A549 (cell line): Measurements from ENCODE around the gene DEPDC5. TPM values are rescaled to one million over a fixed set of nuclear protein-coding genes. Genes with fewer than 3 reads are reported as not detected.

Experiments used
- ATAC-seq, 2 experiments: fragments of 200-7000 bp in 1 of 2; fragments of >200 bp in 1 of 2; cut with Nextera tagmentation in 1 of 2; cut with Tn5 transposase in 1 of 2; 3 replicates each; pipeline versions ENCODE4 v1.8.0 to v1.9.1; 2018 to 2020; ENCODE audit warnings: mild to moderate bottlenecking in 1 of 2, moderate library complexity in 1 of 2
- CTCF ChIA-PET: fragments of 300-600 bp; sonication (Branson Sonifier 250); formaldehyde crosslinking; extraction: SDS; loops from one replicate; lab custom pipeline; 2021; ENCODE audit warnings: antibody characterized with exemption, inconsistent platforms; lab: Yijun Ruan, JAX
- POLR2A ChIA-PET: fragments of 350-600 bp; formaldehyde crosslinking; extraction: SDS; loops from one replicate; lab custom pipeline; 2021; ENCODE audit warnings: antibody characterized with exemption, inconsistent platforms; lab: Yijun Ruan, JAX
- DNase-seq, 2 experiments: peaks; one replicate each; pipeline versions ENCODE4 v3.0.0 to v3.0.0-alpha.2; 2011 to 2016; ENCODE audit warnings: low read depth in 1 of 2, low spot score in 1 of 2
- FAIRE-seq: peaks from 2 replicates; lab custom pipeline; 2011; peaks lifted over from hg19 to GRCh38; lab: Jason Lieb, UNC
- H3K27ac ChIP-seq, 2 experiments: fragments of >200 bp; sonication (Bioruptor Twin); formaldehyde crosslinking; 3 replicates each; pipeline ENCODE4 v1.5.1; 2016 to 2017
- H3K4me1 ChIP-seq: fragments of >200 bp; sonication (Bioruptor Twin); formaldehyde crosslinking; 3 replicates; pipeline ENCODE4 v1.6.1; 2016
- H3K4me2 ChIP-seq: fragments of >200 bp; sonication (Bioruptor Twin); formaldehyde crosslinking; 3 replicates; pipeline ENCODE4 v1.6.1; 2016
- H3K4me3 ChIP-seq: fragments of >200 bp; sonication (Bioruptor Twin); formaldehyde crosslinking; 3 replicates; pipeline ENCODE4 v1.5.1; 2016
- H3K9me3 ChIP-seq: fragments of >200 bp; sonication (Bioruptor Twin); formaldehyde crosslinking; 3 replicates; pipeline ENCODE4 v1.6.1; 2016
- CBX8 ChIP-seq: fragments of 200-600 bp; sonication (generic); IDR thresholded peaks from 2 replicates; pipeline ENCODE4 v1.6.1; 2016
- CHD4 ChIP-seq: fragments of 200-600 bp; sonication (generic); IDR thresholded peaks from 2 replicates; pipeline ENCODE4 v1.6.1; 2016; ENCODE audit warnings: antibody characterized with exemption, mild to moderate bottlenecking, borderline replicate concordance
- CTCF ChIP-seq: fragments of >200 bp; sonication (Bioruptor Twin); formaldehyde crosslinking; IDR thresholded peaks from 3 replicates; pipeline ENCODE4 v1.5.1; 2016
- EP300 ChIP-seq, 2 experiments: fragments of >200 bp; sonication (Bioruptor Twin); formaldehyde crosslinking; IDR thresholded peaks; 2 replicates in 1 of 2; 3 replicates in 1 of 2; pipeline ENCODE4 v1.6.1; 2016 to 2017
- FOSB ChIP-seq: fragments of 250-450 bp; sonication (Bioruptor Pico); IDR thresholded peaks from 2 replicates; pipeline ENCODE4 v1.5.0; 2020; ENCODE audit warnings: mild to moderate bottlenecking, moderate library complexity
- FOXS1 ChIP-seq: fragments of 250-450 bp; sonication (Bioruptor Pico); IDR thresholded peaks from 2 replicates; pipeline ENCODE4 v1.5.0; 2020; ENCODE audit warnings: mild to moderate bottlenecking, moderate library complexity
- GATA3 ChIP-seq: IDR thresholded peaks from 2 replicates; pipeline ENCODE4 v1.6.1; 2012; ENCODE audit warnings: borderline replicate concordance
- HDAC2 ChIP-seq: fragments of 200-600 bp; sonication (generic); IDR thresholded peaks from 2 replicates; pipeline ENCODE4 v1.6.1; 2016
- HEYL ChIP-seq: fragments of 250-450 bp; sonication (Bioruptor Pico); IDR thresholded peaks from 2 replicates; pipeline ENCODE4 v1.8.0; 2021; ENCODE audit warnings: mild to moderate bottlenecking, moderate library complexity
- HMGXB4 ChIP-seq: fragments of 250-450 bp; sonication (Bioruptor Pico); IDR thresholded peaks from 2 replicates; pipeline ENCODE4 v1.5.0; 2021; ENCODE audit warnings: mild to moderate bottlenecking, moderate library complexity, borderline replicate concordance
- HOXB13 ChIP-seq: fragments of 250-450 bp; sonication (Bioruptor Pico); IDR thresholded peaks from 2 replicates; pipeline ENCODE4 v1.5.0; 2020; ENCODE audit warnings: low read depth, mild to moderate bottlenecking, moderate library complexity
- HOXB5 ChIP-seq: fragments of 250-450 bp; sonication (Bioruptor Pico); IDR thresholded peaks from 2 replicates; pipeline ENCODE4 v1.5.0; 2020; ENCODE audit warnings: mild to moderate bottlenecking, moderate library complexity
- JUN ChIP-seq, 2 experiments: fragments of >200 bp; sonication (Bioruptor Twin); formaldehyde crosslinking; IDR thresholded peaks; 2 replicates in 1 of 2; 3 replicates in 1 of 2; pipeline ENCODE4 v1.6.1; 2016 to 2017
- KDM1A ChIP-seq: fragments of 200-600 bp; sonication (generic); IDR thresholded peaks from 2 replicates; pipeline ENCODE4 v1.6.1; 2016; ENCODE audit warnings: low read depth, mild to moderate bottlenecking
- KDM5A ChIP-seq: fragments of 200-600 bp; sonication (generic); IDR thresholded peaks from 2 replicates; pipeline ENCODE4 v1.6.1; 2016; ENCODE audit warnings: antibody characterized with exemption, mild to moderate bottlenecking
- MAFK ChIP-seq: fragments of 450-650 bp; IDR thresholded peaks from 2 replicates; pipeline ENCODE4 v1.6.1; 2014; ENCODE audit not compliant: partially characterized antibody
- NFE2L2 ChIP-seq: fragments of 150-350 bp; conservative IDR thresholded peaks from 2 replicates; pipeline ENCODE4 v1.6.1; 2014; ENCODE audit warnings: low read length
- NPAS2 ChIP-seq: fragments of 250-450 bp; sonication (Bioruptor Pico); IDR thresholded peaks from 2 replicates; pipeline ENCODE4 v1.8.0; 2022; ENCODE audit warnings: mild to moderate bottlenecking, moderate library complexity, borderline replicate concordance
- PHF8 ChIP-seq: fragments of 200-600 bp; sonication (generic); IDR thresholded peaks from 2 replicates; pipeline ENCODE4 v1.6.1; 2016; ENCODE audit warnings: low read depth, mild to moderate bottlenecking, antibody characterized with exemption, moderate library complexity, borderline replicate concordance
- POLR2A ChIP-seq: IDR thresholded peaks from 2 replicates; pipeline ENCODE4 v1.6.1; 2012; ENCODE audit warnings: mild to moderate bottlenecking, low read length
- RAD21 ChIP-seq, 2 experiments: fragments of >200 bp in 1 of 2; sonication (Bioruptor Twin) in 1 of 2; formaldehyde crosslinking in 1 of 2; IDR thresholded peaks in 1 of 2; conservative IDR thresholded peaks in 1 of 2; 2 replicates in 1 of 2; 3 replicates in 1 of 2; pipeline ENCODE4 v1.6.1; 2012 to 2018; ENCODE audit warnings: inconsistent platforms in 1 of 2
- SMC3 ChIP-seq: fragments of >200 bp; sonication (Bioruptor Twin); formaldehyde crosslinking; IDR thresholded peaks from 3 replicates; pipeline ENCODE4 v1.6.1; 2018; ENCODE audit warnings: inconsistent platforms
- TFCP2L1 ChIP-seq: fragments of 250-450 bp; sonication (Bioruptor Pico); IDR thresholded peaks from 2 replicates; pipeline ENCODE4 v1.5.0; 2021; ENCODE audit warnings: mild to moderate bottlenecking
- ZC3H11A ChIP-seq: fragments of 450-650 bp; IDR thresholded peaks from 2 replicates; pipeline ENCODE4 v1.6.1; 2014; ENCODE audit warnings: antibody characterized with exemption, mild to moderate bottlenecking
- ZFP36 ChIP-seq: fragments of 450-650 bp; IDR thresholded peaks from 2 replicates; pipeline ENCODE4 v1.6.1; 2014; ENCODE audit warnings: borderline replicate concordance; ENCODE audit not compliant: partially characterized antibody
- WGBS: methylation state at CpG from one replicate; pipeline ENCODE4 v1.1.6; 2017; ENCODE audit errors: missing lambda C conversion rate; 5-methylcytosine and 5-hydroxymethylcytosine counted together
- polyA plus RNA-seq, 4 experiments: library from polyadenylated mRNA; depleted of rRNA in 3 of 4; stranded (reverse); fragments of >200 nt; fragmentation: RNase III in 1 of 4; extraction: RNeasy Plus Mini Kit Qiagen cat#74134 plus additional on column Dnase treatment in 1 of 4; gene quantifications; 2 replicates in 3 of 4; 3 replicates in 1 of 4; pipeline ENCODE4 v1.2.3, GENCODE V29; 2011 to 2017
- TF ChIP-seq, protein P1 (sequence below): IDR thresholded peaks from 2 replicates; pipeline ENCODE4 v1.6.1; 2012
- TF ChIP-seq, protein P2 (sequence below): fragments of 450-650 bp; IDR thresholded peaks from 2 replicates; pipeline ENCODE4 v1.6.1; 2014; ENCODE audit warnings: antibody characterized with exemption
- TF ChIP-seq, protein P3 (sequence below): fragments of 250-450 bp; sonication (Bioruptor Pico); IDR thresholded peaks from 2 replicates; pipeline ENCODE4 v1.5.0; 2020; ENCODE audit warnings: low read depth, mild to moderate bottlenecking, moderate library complexity

Gene DEPDC5
- polyA plus RNA-seq, 2 of the 4 experiments (the other 2 are of a cell fraction) = 4.4 to 10.1 TPM

DNA sequence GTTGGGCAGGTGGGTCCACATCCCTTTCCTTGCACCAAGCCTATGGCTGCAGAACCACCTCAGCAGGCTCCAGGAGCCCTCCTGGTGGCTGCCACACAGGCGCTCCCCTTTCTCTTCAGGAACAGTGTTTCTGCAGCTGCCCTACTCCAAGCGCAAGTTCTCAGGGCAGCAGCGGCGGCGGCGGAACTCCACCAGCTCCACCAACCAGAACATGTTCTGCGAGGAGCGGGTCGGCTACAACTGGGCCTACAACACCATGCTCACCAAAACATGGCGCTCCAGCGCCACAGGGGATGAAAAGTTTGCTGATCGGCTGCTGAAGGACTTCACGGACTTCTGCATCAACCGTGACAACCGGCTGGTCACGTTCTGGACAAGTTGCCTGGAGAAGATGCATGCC lies 152.3 kb downstream of the DEPDC5 start (continued):
- no peak for TF ChIP-seq HDAC2
- no peak for TF ChIP-seq JUN (IDR thresholded peaks at IDR 0.05)
- no peak for TF ChIP-seq FOSB
- TF ChIP-seq, protein P1, sequence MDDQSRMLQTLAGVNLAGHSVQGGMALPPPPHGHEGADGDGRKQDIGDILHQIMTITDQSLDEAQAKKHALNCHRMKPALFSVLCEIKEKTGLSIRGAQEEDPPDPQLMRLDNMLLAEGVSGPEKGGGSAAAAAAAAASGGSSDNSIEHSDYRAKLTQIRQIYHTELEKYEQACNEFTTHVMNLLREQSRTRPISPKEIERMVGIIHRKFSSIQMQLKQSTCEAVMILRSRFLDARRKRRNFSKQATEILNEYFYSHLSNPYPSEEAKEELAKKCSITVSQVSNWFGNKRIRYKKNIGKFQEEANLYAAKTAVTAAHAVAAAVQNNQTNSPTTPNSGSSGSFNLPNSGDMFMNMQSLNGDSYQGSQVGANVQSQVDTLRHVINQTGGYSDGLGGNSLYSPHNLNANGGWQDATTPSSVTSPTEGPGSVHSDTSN = no peak
- no peak for TF ChIP-seq GATA3

- CTCF ChIA-PET = no interaction called here
- 81% methylated on average over 5 of the region's 5 CpGs for WGBS
- DNase-seq = no peak
- Histone ChIP-seq H3K4me3 (no peak overlapping the region), H3K4me1 (no peaks in the 10 kb centered on the region), H3K27ac (no peak overlapping the region), H3K4me2 (no peak overlapping the region), H3K9me3 (no peaks in the 10 kb centered on the region)
- no peak for ATAC-seq
- FAIRE-seq = no peak
- POLR2A ChIA-PET = no interaction called here
- TF ChIP-seq, protein P1 = no peak
- TF ChIP-seq KDM1A = no peak
- no peak for TF ChIP-seq CHD4
- no peak for TF ChIP-seq HOXB5 (CRISPR knock-in tag)
- no peak for TF ChIP-seq CTCF
- TF ChIP-seq TFCP2L1 = no peak
- no peak for TF ChIP-seq FOXS1 (CRISPR knock-in tag)
- TF ChIP-seq NFE2L2 = no peak
- no peak for TF ChIP-seq ZFP36
- TF ChIP-seq HMGXB4 = no peak
- TF ChIP-seq PHF8 = no peak
- TF ChIP-seq KDM5A = no peak
Measured at GRCh38 chr22:31906569-31906968, 152.8 kb downstream of the DEPDC5 start.

GRCh38 chr22:31909977-31910376 lies 156.2 kb downstream of the DEPDC5 start:
- no peak overlapping the region for H3K4me3 ChIP-seq
- 91% methylated on average over 5 of the region's 5 CpGs for WGBS
- H3K4me2 ChIP-seq = no peak overlapping the region
- no peaks in the 10 kb centered on the region for H3K9me3 ChIP-seq
- no peaks in the 10 kb centered on the region for H3K4me1 ChIP-seq
- DNase-seq (no peak), FAIRE-seq (no peak), ATAC-seq (no peak)
- no peak overlapping the region for H3K27ac ChIP-seq
- POLR2A ChIA-PET = no interaction called here
- CTCF ChIA-PET = interaction anchor here (0.7 to 1.2 kb wide), 3 partner anchors 9 to 45 kb away, joined by 3 read pairs; no protein-coding TSS in a partner anchor
- no peak for TF ChIP-seq HMGXB4
- no peak for TF ChIP-seq POLR2A
- no peak for TF ChIP-seq NFE2L2
- TF ChIP-seq EP300 (IDR thresholded peaks at IDR 0.05) = no peak
- TF ChIP-seq CBX8 = no peak
- TF ChIP-seq SMC3 = no peak
- no peak for TF ChIP-seq JUN (IDR thresholded peaks at IDR 0.05)
- no peak for TF ChIP-seq MAFK
- no peak for TF ChIP-seq HOXB13 (CRISPR knock-in tag)
- no peak for TF ChIP-seq TFCP2L1
- no peak for TF ChIP-seq ZC3H11A
- TF ChIP-seq, protein P2, sequence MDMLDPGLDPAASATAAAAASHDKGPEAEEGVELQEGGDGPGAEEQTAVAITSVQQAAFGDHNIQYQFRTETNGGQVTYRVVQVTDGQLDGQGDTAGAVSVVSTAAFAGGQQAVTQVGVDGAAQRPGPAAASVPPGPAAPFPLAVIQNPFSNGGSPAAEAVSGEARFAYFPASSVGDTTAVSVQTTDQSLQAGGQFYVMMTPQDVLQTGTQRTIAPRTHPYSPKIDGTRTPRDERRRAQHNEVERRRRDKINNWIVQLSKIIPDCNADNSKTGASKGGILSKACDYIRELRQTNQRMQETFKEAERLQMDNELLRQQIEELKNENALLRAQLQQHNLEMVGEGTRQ = no peak
- TF ChIP-seq, protein P3, sequence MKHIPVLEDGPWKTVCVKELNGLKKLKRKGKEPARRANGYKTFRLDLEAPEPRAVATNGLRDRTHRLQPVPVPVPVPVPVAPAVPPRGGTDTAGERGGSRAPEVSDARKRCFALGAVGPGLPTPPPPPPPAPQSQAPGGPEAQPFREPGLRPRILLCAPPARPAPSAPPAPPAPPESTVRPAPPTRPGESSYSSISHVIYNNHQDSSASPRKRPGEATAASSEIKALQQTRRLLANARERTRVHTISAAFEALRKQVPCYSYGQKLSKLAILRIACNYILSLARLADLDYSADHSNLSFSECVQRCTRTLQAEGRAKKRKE (CRISPR knock-in tag) = no peak
- TF ChIP-seq NPAS2 (CRISPR knock-in tag) = no peak
- no peak for TF ChIP-seq HEYL
- no peak for TF ChIP-seq RAD21 (conservative IDR thresholded peaks at IDR 0.05 in 1 of 2, IDR thresholded peaks at IDR 0.05 in 1 of 2)
